ENCODE measurements around the gene GMFB. TPM values are rescaled to one million over a fixed set of nuclear protein-coding genes. Genes with fewer than 3 reads are reported as not detected.
"Not testable (repeated sequence)": the region's sequence is repeated elsewhere in the genome, so short reads cannot be mapped to it uniquely, and the experiment has no call there.

Gene GMFB
- total RNA-seq, 1 experiment from 2014 or later, result 53.8 TPM

GRCh38 chr14:54437954-54438353 lies 50.8 kb downstream of the GMFB start:
- H3K4me2 ChIP-seq (ENCODE audit: low read length); H3K9me2 ChIP-seq (ENCODE audit: insufficient read depth); H3K9me3 ChIP-seq (ENCODE audit: control insufficient read depth in 1 of 2, insufficient read depth in 1 of 2, low read depth in 1 of 2, low read length in 2 of 2); RAD21 ChIA-PET (ENCODE audit: low non-redundant PET in 1 of 2, low total read pairs in 2 of 2, uncharacterized antibody in 2 of 2, unreplicated experiment in 2 of 2); DNase-seq (ENCODE audit: low read depth, low spot score); H3K36me3 ChIP-seq (ENCODE audit: control insufficient read depth in 1 of 2, insufficient read depth in 2 of 2, low read length in 2 of 2); H3K4me3 ChIP-seq (replicated peaks in 1 of 2; ENCODE audit: low read depth in 1 of 2, low read length in 2 of 2); H3K27ac ChIP-seq (ENCODE audit: low read depth, low read length); H3K9ac ChIP-seq (ENCODE audit: low read length); CTCF ChIA-PET; BruUV-seq (replicated peaks); intact Hi-C loops (cut with micrococcal nuclease); H2AFZ ChIP-seq (ENCODE audit: low read depth, low read length, poor library complexity, severe bottlenecking); ATAC-seq; H3K27me3 ChIP-seq (ENCODE audit: insufficient read depth, low read length): not testable (repeated sequence)
- POLR2A ChIA-PET, result interaction anchor here (0.8 kb wide), 1 partner anchor 71 kb away, joined by 4 read pairs; no protein-coding TSS in a partner anchor
- H3K79me2 ChIP-seq (ENCODE audit: insufficient read depth, low read length), result peaks cover 79% of the 10 kb centered on the region
- H4K20me1 ChIP-seq (ENCODE audit: insufficient read depth), result peaks cover 16% of the 10 kb centered on the region; the same call in 1 of the 2 replicates
- H3K4me1 ChIP-seq (ENCODE audit: control insufficient read depth in 1 of 2, insufficient read depth in 2 of 2, low read length in 2 of 2), result peaks cover 10 to 31% of the 10 kb centered on the region in 2 experiments; a peak in 3 of 4 replicates

GRCh38 chr14:54435500-54435981 lies 53.2 kb downstream of the GMFB start:
- DNase-seq (ENCODE audit: low read depth, low spot score) (no peak), ATAC-seq (no peak)
- Histone ChIP-seq H3K79me2 (ENCODE audit: insufficient read depth, low read length) (peaks cover 100% of the 10 kb centered on the region), H3K36me3 (ENCODE audit: control insufficient read depth in 1 of 2, insufficient read depth in 2 of 2, low read length in 2 of 2) (peaks cover 4% of the 10 kb centered on the region in 2 experiments; a peak in 2 of 4 replicates), H2AFZ (ENCODE audit: low read depth, low read length, poor library complexity, severe bottlenecking) (no peak overlapping the region), H3K4me2 (ENCODE audit: low read length) (no peak overlapping the region), H3K9me3 (ENCODE audit: control insufficient read depth in 1 of 2, insufficient read depth in 1 of 2, low read depth in 1 of 2, low read length in 2 of 2) (no peaks in the 10 kb centered on the region), H3K4me3 (replicated peaks in 1 of 2; ENCODE audit: low read depth in 1 of 2, low read length in 2 of 2) (no peak overlapping the region), H3K4me1 (ENCODE audit: control insufficient read depth in 1 of 2, insufficient read depth in 2 of 2, low read length in 2 of 2) (peaks cover 5 to 21% of the 10 kb centered on the region in 2 experiments; a peak in 3 of 4 replicates), H3K27me3 (ENCODE audit: insufficient read depth, low read length) (no peaks in the 10 kb centered on the region), H3K27ac (ENCODE audit: low read depth, low read length) (no peak overlapping the region), H3K9me2 (ENCODE audit: insufficient read depth) (no peaks in the 10 kb centered on the region), H4K20me1 (ENCODE audit: insufficient read depth) (peaks cover 16% of the 10 kb centered on the region; the same call in 1 of the 2 replicates), H3K9ac (ENCODE audit: low read length) (no peak overlapping the region)
- ChIA-PET RAD21 (ENCODE audit: low non-redundant PET in 1 of 2, low total read pairs in 2 of 2, uncharacterized antibody in 2 of 2, unreplicated experiment in 2 of 2) (no interaction called here), POLR2A (no interaction called here), CTCF (interaction anchor here (0.7 kb wide), 1 partner anchor 8 kb away, joined by 3 read pairs; no protein-coding TSS in a partner anchor)
- BruUV-seq (replicated peaks), result no TSS peak
- TF ChIP-seq ZNF274 (IDR thresholded peaks at IDR 0.05; ENCODE audit: low read depth, low read length) (no peak), POLR2A (IDR thresholded peaks at IDR 0.05; ENCODE audit: borderline replicate concordance, extremely low read depth, insufficient read depth, insufficient read length) (no peak), POLR2AphosphoS5 (IDR thresholded peaks at IDR 0.05; ENCODE audit: low read depth, low read length) (no peak), SIN3A (IDR thresholded peaks at IDR 0.05; ENCODE audit: low read depth) (no peak), SRF (IDR thresholded peaks at IDR 0.05; ENCODE audit: low read depth) (no peak)
- intact Hi-C loops (cut with micrococcal nuclease), result no loop called here
